SK-N-SH (cell line): Measurements from ENCODE around the gene MGA.

Source experiments
- EZH2phosphoT487 ChIP-seq: fragments of 200-600 bp; sonication (generic); IDR thresholded peaks from 2 replicates; pipeline ENCODE4 v1.6.1; 2017; ENCODE audit warnings: low read depth, mixed run types, mild to moderate bottlenecking, antibody characterized with exemption, moderate library complexity, borderline replicate concordance
- FOXJ3 ChIP-seq: sonication (generic); formaldehyde crosslinking; IDR thresholded peaks from 2 replicates; pipeline ENCODE4 v1.5.1; 2020; ENCODE audit warnings: mild to moderate bottlenecking, missing genetic modification reagents
- GABPA ChIP-seq: IDR thresholded peaks from 2 replicates; pipeline ENCODE4 v1.4.0; 2012; ENCODE audit warnings: low read depth, mild to moderate bottlenecking
- RAD21 ChIP-seq: IDR thresholded peaks from 2 replicates; pipeline ENCODE4 v1.6.1; 2012; ENCODE audit warnings: mild to moderate bottlenecking, low read length
- RFX5 ChIP-seq: IDR thresholded peaks from 2 replicates; pipeline ENCODE4 v1.6.1; 2012; ENCODE audit warnings: mild to moderate bottlenecking, improper control_type of control experiment, low read length
- SMC3 ChIP-seq: IDR thresholded peaks from 2 replicates; pipeline ENCODE4 v1.6.1; 2012; ENCODE audit warnings: low read depth, low read length, improper control_type of control experiment
- TF ChIP-seq, protein P1 (sequence below): fragments of 200-600 bp; sonication (generic); IDR thresholded peaks from 2 replicates; pipeline ENCODE4 v1.6.1; 2017; ENCODE audit warnings: antibody characterized with exemption, mild to moderate bottlenecking, moderate library complexity
- TF ChIP-seq, protein P2 (sequence below): IDR thresholded peaks from 2 replicates; pipeline ENCODE4 v1.6.1; 2012; ENCODE audit warnings: mild to moderate bottlenecking, low read depth, low read length, moderate library complexity

DNA sequence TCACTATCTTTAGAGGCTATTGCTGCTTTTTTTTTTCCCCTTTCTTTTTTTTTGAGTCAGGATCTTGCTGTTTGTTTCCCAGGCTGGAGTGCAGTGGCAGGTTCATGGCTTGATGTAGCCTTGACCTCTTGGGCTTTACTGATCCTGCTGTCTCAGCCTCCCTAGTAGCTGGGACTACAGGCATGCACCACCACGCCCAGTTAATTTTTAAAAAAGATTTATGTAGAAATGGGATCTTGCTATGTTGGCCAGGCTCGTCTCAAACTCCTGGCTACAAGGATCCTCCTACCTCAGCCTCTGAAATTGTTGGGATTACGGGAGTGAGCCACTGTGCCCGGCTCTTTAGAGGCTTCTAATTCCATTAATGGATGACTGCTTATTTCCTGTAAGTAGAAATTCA is 15.1 kb downstream of the MGA start:
- no peak for TF ChIP-seq GABPA
- TF ChIP-seq, protein P1, sequence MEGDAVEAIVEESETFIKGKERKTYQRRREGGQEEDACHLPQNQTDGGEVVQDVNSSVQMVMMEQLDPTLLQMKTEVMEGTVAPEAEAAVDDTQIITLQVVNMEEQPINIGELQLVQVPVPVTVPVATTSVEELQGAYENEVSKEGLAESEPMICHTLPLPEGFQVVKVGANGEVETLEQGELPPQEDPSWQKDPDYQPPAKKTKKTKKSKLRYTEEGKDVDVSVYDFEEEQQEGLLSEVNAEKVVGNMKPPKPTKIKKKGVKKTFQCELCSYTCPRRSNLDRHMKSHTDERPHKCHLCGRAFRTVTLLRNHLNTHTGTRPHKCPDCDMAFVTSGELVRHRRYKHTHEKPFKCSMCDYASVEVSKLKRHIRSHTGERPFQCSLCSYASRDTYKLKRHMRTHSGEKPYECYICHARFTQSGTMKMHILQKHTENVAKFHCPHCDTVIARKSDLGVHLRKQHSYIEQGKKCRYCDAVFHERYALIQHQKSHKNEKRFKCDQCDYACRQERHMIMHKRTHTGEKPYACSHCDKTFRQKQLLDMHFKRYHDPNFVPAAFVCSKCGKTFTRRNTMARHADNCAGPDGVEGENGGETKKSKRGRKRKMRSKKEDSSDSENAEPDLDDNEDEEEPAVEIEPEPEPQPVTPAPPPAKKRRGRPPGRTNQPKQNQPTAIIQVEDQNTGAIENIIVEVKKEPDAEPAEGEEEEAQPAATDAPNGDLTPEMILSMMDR, result no peak
- no peak for TF ChIP-seq RFX5
- TF ChIP-seq EZH2phosphoT487, result no peak
- no peak for TF ChIP-seq FOXJ3 (CRISPR knock-in tag)
- TF ChIP-seq, protein P2, sequence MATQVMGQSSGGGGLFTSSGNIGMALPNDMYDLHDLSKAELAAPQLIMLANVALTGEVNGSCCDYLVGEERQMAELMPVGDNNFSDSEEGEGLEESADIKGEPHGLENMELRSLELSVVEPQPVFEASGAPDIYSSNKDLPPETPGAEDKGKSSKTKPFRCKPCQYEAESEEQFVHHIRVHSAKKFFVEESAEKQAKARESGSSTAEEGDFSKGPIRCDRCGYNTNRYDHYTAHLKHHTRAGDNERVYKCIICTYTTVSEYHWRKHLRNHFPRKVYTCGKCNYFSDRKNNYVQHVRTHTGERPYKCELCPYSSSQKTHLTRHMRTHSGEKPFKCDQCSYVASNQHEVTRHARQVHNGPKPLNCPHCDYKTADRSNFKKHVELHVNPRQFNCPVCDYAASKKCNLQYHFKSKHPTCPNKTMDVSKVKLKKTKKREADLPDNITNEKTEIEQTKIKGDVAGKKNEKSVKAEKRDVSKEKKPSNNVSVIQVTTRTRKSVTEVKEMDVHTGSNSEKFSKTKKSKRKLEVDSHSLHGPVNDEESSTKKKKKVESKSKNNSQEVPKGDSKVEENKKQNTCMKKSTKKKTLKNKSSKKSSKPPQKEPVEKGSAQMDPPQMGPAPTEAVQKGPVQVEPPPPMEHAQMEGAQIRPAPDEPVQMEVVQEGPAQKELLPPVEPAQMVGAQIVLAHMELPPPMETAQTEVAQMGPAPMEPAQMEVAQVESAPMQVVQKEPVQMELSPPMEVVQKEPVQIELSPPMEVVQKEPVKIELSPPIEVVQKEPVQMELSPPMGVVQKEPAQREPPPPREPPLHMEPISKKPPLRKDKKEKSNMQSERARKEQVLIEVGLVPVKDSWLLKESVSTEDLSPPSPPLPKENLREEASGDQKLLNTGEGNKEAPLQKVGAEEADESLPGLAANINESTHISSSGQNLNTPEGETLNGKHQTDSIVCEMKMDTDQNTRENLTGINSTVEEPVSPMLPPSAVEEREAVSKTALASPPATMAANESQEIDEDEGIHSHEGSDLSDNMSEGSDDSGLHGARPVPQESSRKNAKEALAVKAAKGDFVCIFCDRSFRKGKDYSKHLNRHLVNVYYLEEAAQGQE, result no peak
- TF ChIP-seq RAD21, result no peak
- TF ChIP-seq SMC3, result no peak
